HUES48 (cell line): ENCODE measurements around the gene CTNNA3.

ENCODE experiments used
- H3K27ac ChIP-seq: one replicate; pipeline ENCODE4 v1.7.0; 2013; ENCODE audit warnings: low read depth, low read length, inconsistent platforms
- H3K27me3 ChIP-seq: 2 replicates; pipeline ENCODE4 v1.6.1; 2013; ENCODE audit warnings: mild to moderate bottlenecking, low read length; ENCODE audit not compliant: control insufficient read depth, insufficient read depth
- H3K36me3 ChIP-seq: 2 replicates; pipeline ENCODE4 v1.6.1; 2013; ENCODE audit warnings: low read length; ENCODE audit not compliant: control insufficient read depth, insufficient read depth
- H3K4me1 ChIP-seq: 2 replicates; pipeline ENCODE4 v1.6.1; 2013; ENCODE audit warnings: mild to moderate bottlenecking, low read length; ENCODE audit not compliant: control insufficient read depth, insufficient read depth
- H3K4me3 ChIP-seq: 2 replicates; pipeline ENCODE4 v1.5.1; 2013; ENCODE audit warnings: mild to moderate bottlenecking, low read depth, low read length
- H3K9ac ChIP-seq: 2 replicates; pipeline ENCODE4 v1.6.1; 2013; ENCODE audit warnings: mild to moderate bottlenecking, low read depth, low read length, moderate library complexity
- H3K9me3 ChIP-seq: 2 replicates; pipeline ENCODE4 v1.6.1; 2013; ENCODE audit warnings: low read length; ENCODE audit not compliant: control insufficient read depth, insufficient read depth

Gene CTNNA3

DNA sequence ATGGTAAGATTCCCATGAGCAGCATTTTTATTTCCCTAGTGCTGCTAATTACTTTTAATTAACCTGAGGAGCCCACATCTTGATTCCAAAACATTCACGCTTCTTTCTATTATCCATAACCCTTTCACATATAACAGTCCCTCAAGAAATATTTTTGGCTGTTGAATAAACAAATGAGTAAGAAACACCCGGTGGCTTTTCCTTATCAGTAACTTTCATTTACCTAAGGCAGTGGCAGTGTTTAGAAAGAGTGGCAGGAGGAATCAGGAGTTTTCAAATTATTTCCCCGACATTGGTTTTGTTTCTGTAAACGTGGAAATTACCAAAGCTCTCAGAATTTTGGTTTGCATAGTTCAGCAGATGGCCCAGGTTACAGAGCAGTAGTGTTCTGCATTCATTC, 1785.8 kb downstream of the CTNNA3 start:
- no peaks in the 10 kb centered on the region for H3K27me3 ChIP-seq
- no peaks in the 10 kb centered on the region for H3K36me3 ChIP-seq
- H3K9me3 ChIP-seq = no peaks in the 10 kb centered on the region
- H3K27ac ChIP-seq = no peak overlapping the region
- H3K4me3 ChIP-seq = no peak overlapping the region
- H3K4me1 ChIP-seq = no peaks in the 10 kb centered on the region
- no peak overlapping the region for H3K9ac ChIP-seq

- Histone ChIP-seq H3K27me3 (no peaks in the 10 kb centered on the region), H3K9me3 (no peaks in the 10 kb centered on the region), H3K36me3 (no peaks in the 10 kb centered on the region), H3K9ac (no peak overlapping the region), H3K27ac (no peak overlapping the region), H3K4me3 (no peak overlapping the region), H3K4me1 (no peaks in the 10 kb centered on the region)
These were observed 1788.7 kb downstream of the CTNNA3 start for GRCh38 chr10:65907199-65907712.

- Histone ChIP-seq H3K9me3 (no peaks in the 10 kb centered on the region), H3K9ac (no peak overlapping the region), H3K36me3 (no peaks in the 10 kb centered on the region), H3K4me3 (no peak overlapping the region), H3K4me1 (no peaks in the 10 kb centered on the region), H3K27ac (no peak overlapping the region), H3K27me3 (no peaks in the 10 kb centered on the region)
These were observed 1792.4 kb downstream of the CTNNA3 start for GRCh38 chr10:65903620-65904019.

- H3K4me3 ChIP-seq = no peak overlapping the region
- H3K27me3 ChIP-seq = no peaks in the 10 kb centered on the region
These were observed 1795.7 kb downstream of the CTNNA3 start for GRCh38 chr10:65900271-65900670.

GRCh38 chr10:65898055-65898454, 1797.9 kb downstream of the CTNNA3 start:
- H3K9ac ChIP-seq = no peak overlapping the region
- H3K36me3 ChIP-seq = no peaks in the 10 kb centered on the region
- no peaks in the 10 kb centered on the region for H3K4me1 ChIP-seq
- no peaks in the 10 kb centered on the region for H3K27me3 ChIP-seq
- H3K4me3 ChIP-seq = no peak overlapping the region
- H3K9me3 ChIP-seq = no peaks in the 10 kb centered on the region
- H3K27ac ChIP-seq = no peak overlapping the region

More at GRCh38 chr10:65900271-65900670, 1795.7 kb downstream of the CTNNA3 start:
- no peak overlapping the region for H3K9ac ChIP-seq
- H3K27ac ChIP-seq = no peak overlapping the region
- no peaks in the 10 kb centered on the region for H3K36me3 ChIP-seq
- no peaks in the 10 kb centered on the region for H3K9me3 ChIP-seq
- no peaks in the 10 kb centered on the region for H3K4me1 ChIP-seq

GRCh38 chr10:65894961-65895360, 1801.0 kb downstream of the CTNNA3 start:
- Histone ChIP-seq H3K9me3 (no peaks in the 10 kb centered on the region), H3K4me3 (no peak overlapping the region), H3K36me3 (no peaks in the 10 kb centered on the region), H3K4me1 (no peaks in the 10 kb centered on the region), H3K27ac (no peak overlapping the region), H3K9ac (no peak overlapping the region), H3K27me3 (no peaks in the 10 kb centered on the region)

- Histone ChIP-seq H3K4me1 (no peaks in the 10 kb centered on the region), H3K9me3 (no peaks in the 10 kb centered on the region), H3K27ac (no peak overlapping the region), H3K36me3 (no peaks in the 10 kb centered on the region), H3K27me3 (no peaks in the 10 kb centered on the region), H3K9ac (no peak overlapping the region), H3K4me3 (no peak overlapping the region)
These were observed 1801.6 kb downstream of the CTNNA3 start for GRCh38 chr10:65894379-65894778.

- Histone ChIP-seq H3K9ac (no peak overlapping the region), H3K9me3 (no peaks in the 10 kb centered on the region), H3K27me3 (no peaks in the 10 kb centered on the region), H3K4me1 (no peaks in the 10 kb centered on the region), H3K27ac (no peak overlapping the region), H3K4me3 (no peak overlapping the region), H3K36me3 (no peaks in the 10 kb centered on the region)
These were observed 1802.3 kb downstream of the CTNNA3 start for GRCh38 chr10:65893676-65894075.

- Histone ChIP-seq H3K36me3 (no peaks in the 10 kb centered on the region), H3K27ac (no peak overlapping the region), H3K4me1 (no peaks in the 10 kb centered on the region), H3K9me3 (no peaks in the 10 kb centered on the region), H3K4me3 (no peak overlapping the region), H3K27me3 (no peaks in the 10 kb centered on the region), H3K9ac (no peak overlapping the region)
These were observed 1803.7 kb downstream of the CTNNA3 start for GRCh38 chr10:65892284-65892683.

GRCh38 chr10:65891073-65891981, 1804.7 kb downstream of the CTNNA3 start:
- Histone ChIP-seq H3K9ac (no peak overlapping the region), H3K9me3 (no peaks in the 10 kb centered on the region), H3K4me3 (no peak overlapping the region), H3K36me3 (no peaks in the 10 kb centered on the region), H3K27me3 (no peaks in the 10 kb centered on the region), H3K4me1 (no peaks in the 10 kb centered on the region), H3K27ac (no peak overlapping the region)

DNA sequence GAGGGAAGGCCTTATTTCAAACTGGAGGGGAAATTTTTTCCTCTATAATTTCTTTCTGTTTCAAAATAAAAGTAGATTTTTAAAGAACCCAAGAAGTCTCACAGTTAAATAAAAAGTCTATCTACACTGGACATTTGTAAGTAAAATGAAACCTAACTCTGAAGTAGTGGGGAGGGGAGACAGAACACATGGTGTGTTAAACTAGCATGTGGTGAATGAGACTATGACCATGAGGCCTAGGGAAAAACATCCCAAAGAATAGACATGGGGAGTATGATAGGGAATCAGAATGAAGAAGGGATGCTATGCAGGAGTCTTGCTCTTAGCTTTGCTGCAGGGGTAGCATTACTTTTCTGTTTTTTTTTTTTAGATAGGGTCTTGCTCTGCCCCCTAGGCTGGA, 1831.5 kb downstream of the CTNNA3 start:
- Histone ChIP-seq H3K9ac (no peak overlapping the region), H3K27me3 (no peaks in the 10 kb centered on the region), H3K4me1 (no peaks in the 10 kb centered on the region), H3K4me3 (no peak overlapping the region), H3K9me3 (no peaks in the 10 kb centered on the region), H3K27ac (no peak overlapping the region), H3K36me3 (no peaks in the 10 kb centered on the region)
